GM19240 (cell line): Measurements from ENCODE around the gene TAS2R20.
"Not testable (repeated sequence)": the region's sequence is repeated elsewhere in the genome, so short reads cannot be mapped to it uniquely, and the experiment has no call there.

Source experiments
- DNase-seq: peaks from one replicate; pipeline ENCODE4 v3.0.0; 2011; ENCODE audit warnings: low spot score; ENCODE audit not compliant: insufficient read length

TAS2R20 gene

GRCh38 chr12:10998204-10998603 lies at the start of gene TAS2R20:
TAS2R20 (minus strand) TSS chr12:10998304; CDS start chr12:10997875, 429 bp downstream.
- DNase-seq: no peak

GRCh38 chr12:11041366-11041765 lies 43.3 kb upstream of the TAS2R20 start:
- DNase-seq: not testable (repeated sequence)

- no peak for DNase-seq
These were observed 42.1 kb upstream of the TAS2R20 start for GRCh38 chr12:11040162-11040561.

- DNase-seq: no peak
These were observed 41.1 kb upstream of the TAS2R20 start for GRCh38 chr12:11039171-11039570.

GRCh38 chr12:11033959-11034358 lies 35.9 kb upstream of the TAS2R20 start:
- not testable (repeated sequence) for DNase-seq

GRCh38 chr12:11031307-11031706 lies 33.2 kb upstream of the TAS2R20 start, which contains the start of gene TAS2R31:
TAS2R31 (minus strand) TSS chr12:11031407; CDS start chr12:11031335, 72 bp downstream.
- no peak for DNase-seq

GRCh38 chr12:11026118-11026517 lies 28.0 kb upstream of the TAS2R20 start:
- DNase-seq: no peak

GRCh38 chr12:11023387-11023786 lies 25.3 kb upstream of the TAS2R20 start:
- DNase-seq: no peak

- DNase-seq: no peak
These were observed 24.4 kb upstream of the TAS2R20 start, which contains the start of gene TAS2R19 for GRCh38 chr12:11022520-11022919. TAS2R19 (minus strand) TSS chr12:11022620; CDS start chr12:11022571, 49 bp downstream.

- DNase-seq: no peak
These were observed 18.8 kb upstream of the TAS2R20 start for GRCh38 chr12:11016937-11017336.

GRCh38 chr12:11015775-11016430 lies 17.8 kb upstream of the TAS2R20 start:
- DNase-seq: no peak

GRCh38 chr12:11014234-11014633 lies 16.1 kb upstream of the TAS2R20 start:
- no peak for DNase-seq

GRCh38 chr12:11007608-11008007 lies 9.5 kb upstream of the TAS2R20 start:
- no peak for DNase-seq

- no peak for DNase-seq
These were observed 3.8 kb downstream of the TAS2R20 start for GRCh38 chr12:10994307-10994706.

- DNase-seq: no peak
These were observed 9.0 kb downstream of the TAS2R20 start for GRCh38 chr12:10989107-10989506.

GRCh38 chr12:10986812-10987211 lies 11.3 kb downstream of the TAS2R20 start, which contains the start of gene TAS2R50:
TAS2R50 (minus strand) TSS chr12:10986912; CDS start chr12:10986860, 52 bp downstream.
- no peak for DNase-seq

GRCh38 chr12:10982244-10982643 lies 15.9 kb downstream of the TAS2R20 start:
- DNase-seq: no peak

GRCh38 chr12:10974965-10975364 lies 23.1 kb downstream of the TAS2R20 start:
- no peak for DNase-seq

- DNase-seq: no peak
These were observed 29.2 kb downstream of the TAS2R20 start for GRCh38 chr12:10968765-10969456.

GRCh38 chr12:10967409-10967808 lies 30.7 kb downstream of the TAS2R20 start:
- no peak for DNase-seq

- DNase-seq: no peak
These were observed 31.8 kb downstream of the TAS2R20 start for GRCh38 chr12:10966314-10966713.

- DNase-seq: no peak
These were observed 32.6 kb downstream of the TAS2R20 start for GRCh38 chr12:10965476-10965875.

GRCh38 chr12:10960211-10960610 lies 37.9 kb downstream of the TAS2R20 start:
- no peak for DNase-seq
